CD4-positive, alpha-beta memory T cell (primary cell): Measurements from ENCODE around the gene LRIG2. TPM values are rescaled to one million over a fixed set of nuclear protein-coding genes. Genes with fewer than 3 reads are reported as not detected.

ENCODE experiments used
- CTCF ChIA-PET: fragments of 350-600 bp; sonication (Branson Sonifier 250); formaldehyde crosslinking; loops from one replicate; lab custom pipeline; 2021; ENCODE audit warnings: inconsistent platforms; ENCODE audit not compliant: partially characterized antibody; lab: Charles Lee
- POLR2A ChIA-PET: fragments of 350-600 bp; sonication (Branson Sonifier 250); formaldehyde crosslinking; loops from one replicate; lab custom pipeline; 2021; ENCODE audit not compliant: partially characterized antibody; lab: Charles Lee
- DNase-seq, 5 donors: peaks; one replicate each; pipeline versions ENCODE4 v3.0.0 to v3.0.0-alpha.2; 2020 to 2022; ENCODE audit warnings: mixed read lengths in 1 of 5
- H3K27ac ChIP-seq: one replicate; pipeline ENCODE4 v1.7.0; 2013; ENCODE audit warnings: low read depth, low read length
- H3K27me3 ChIP-seq: 2 replicates; pipeline ENCODE4 v1.7.0; 2013; ENCODE audit warnings: mild to moderate bottlenecking, low read length, moderate library complexity; ENCODE audit not compliant: insufficient read depth
- H3K36me3 ChIP-seq: 2 replicates; pipeline ENCODE4 v1.7.0; 2013; ENCODE audit warnings: mild to moderate bottlenecking, low read length, moderate library complexity; ENCODE audit not compliant: insufficient read depth
- H3K4me1 ChIP-seq: 2 replicates; pipeline ENCODE4 v1.7.0; 2013; ENCODE audit warnings: mild to moderate bottlenecking, low read length, moderate library complexity; ENCODE audit not compliant: insufficient read depth
- H3K4me3 ChIP-seq, 2 donors: one replicate each; pipeline ENCODE4 v1.7.0; 2013; ENCODE audit warnings: low read length in 2 of 2, mild to moderate bottlenecking in 1 of 2
- H3K9me3 ChIP-seq, 2 donors: one replicate each; pipeline ENCODE4 v1.7.0; 2013; ENCODE audit warnings: low read length in 2 of 2, control low read depth in 1 of 2; ENCODE audit not compliant: control insufficient read depth in 1 of 2
- H3K27ac Mint-ChIP-seq, 7 donors: one replicate each; pipeline ENCODE4 v1.8.0; 2020 to 2021; ENCODE audit warnings: mixed read lengths in 7 of 7, mild to moderate bottlenecking in 6 of 7, inconsistent platforms in 3 of 7, moderate library complexity in 3 of 7
- H3K27me3 Mint-ChIP-seq, 2 donors: one replicate each; pipeline ENCODE4 v1.8.0; 2020 to 2021; ENCODE audit warnings: mixed read lengths in 2 of 2
- H3K36me3 Mint-ChIP-seq, 2 donors: one replicate each; pipeline ENCODE4 v1.8.0; 2020 to 2021; ENCODE audit warnings: mixed read lengths in 2 of 2, inconsistent platforms in 1 of 2, mild to moderate bottlenecking in 1 of 2
- H3K4me1 Mint-ChIP-seq, 4 donors: one replicate each; pipeline ENCODE4 v1.8.0; 2020 to 2021; ENCODE audit warnings: mixed read lengths in 4 of 4, mild to moderate bottlenecking in 1 of 4
- H3K4me3 Mint-ChIP-seq, 8 donors: one replicate each; pipeline ENCODE4 v1.8.0; 2020 to 2021; ENCODE audit warnings: mixed read lengths in 8 of 8, mild to moderate bottlenecking in 7 of 8, moderate library complexity in 6 of 8, inconsistent platforms in 3 of 8
- H3K9me3 Mint-ChIP-seq, 8 donors: one replicate each; pipeline ENCODE4 v1.8.0; 2020 to 2021; ENCODE audit warnings: mixed read lengths in 8 of 8, mild to moderate bottlenecking in 5 of 8, inconsistent platforms in 3 of 8, moderate library complexity in 1 of 8
- intact Hi-C: fragments of 100-400 bp; cut with micrococcal nuclease; formaldehyde crosslinking; loops from one replicate; pipeline ENCODE4 v1.15.1; 2023
- polyA plus RNA-seq, 2 donors: library from polyadenylated mRNA; unstranded; fragments of 300-500 nt; fragmentation: Illumina TruSeq; gene quantifications; one replicate each; pipeline ENCODE4 v1.2.3, GENCODE V29; 2021
- total RNA-seq, 2 experiments: library from RNA; stranded (reverse); gene quantifications; one replicate each; pipeline ENCODE4 v1.2.3, GENCODE V29; 2021

The LRIG2 gene
- total and polyA plus RNA-seq, 4 experiments from 2014 or later = 3.0 to 27.9 (median 15.6) TPM

GRCh38 chr1:113086541-113086940 is 13.5 kb downstream of the LRIG2 start:
- Histone ChIP-seq H3K27me3 (no peaks in the 10 kb centered on the region), H3K4me3 (no peak overlapping the region), H3K27ac (no peak overlapping the region), H3K4me1 (no peaks in the 10 kb centered on the region), H3K36me3 (peaks cover 4% of the 10 kb centered on the region), H3K9me3 (no peaks in the 10 kb centered on the region)
- intact Hi-C loops = no loop called here
- Mint-ChIP-seq H3K27ac (no peak overlapping the region), H3K9me3 (peaks cover 0 to 2% (median 0%) of the 10 kb centered on the region in 8 donors), H3K27me3 (no peaks in the 10 kb centered on the region), H3K4me1 (peaks cover 26 to 40% (median 34%) of the 10 kb centered on the region in 4 donors), H3K36me3 (peaks cover 15 to 29% of the 10 kb centered on the region in 2 donors), H3K4me3 (no peak overlapping the region)
- no peak for DNase-seq
- POLR2A ChIA-PET = no interaction called here
- CTCF ChIA-PET = interaction anchor here (2.1 kb wide), 1 partner anchor 14 kb away, joined by 12 read pairs; the partner anchor contains the start of gene LRIG2

- peaks cover 3% of the 10 kb centered on the region for H3K36me3 ChIP-seq
- H3K4me1 Mint-ChIP-seq = peaks cover 24 to 37% (median 33%) of the 10 kb centered on the region in 4 donors
- intact Hi-C loops = no loop called here
- H3K4me3 ChIP-seq = no peak overlapping the region
- no peaks in the 10 kb centered on the region for H3K9me3 ChIP-seq
- no peaks in the 10 kb centered on the region for H3K27me3 ChIP-seq
- H3K36me3 Mint-ChIP-seq = peaks cover 15 to 36% of the 10 kb centered on the region in 2 donors
- H3K9me3 Mint-ChIP-seq = peaks cover 0 to 2% (median 0%) of the 10 kb centered on the region in 8 donors
- ChIA-PET CTCF (interaction anchor here (0.7 to 2.9 kb wide), 2 partner anchors 16 to 752 kb away, joined by 4 to 18 read pairs; partner anchors contain the start of gene LRIG2), POLR2A (no interaction called here)
- peak overlapping the region in 1 of 7 donors; percentile 13 for H3K27ac Mint-ChIP-seq
- H3K4me1 ChIP-seq = no peaks in the 10 kb centered on the region
- no peak overlapping the region for H3K4me3 Mint-ChIP-seq
- DNase-seq = no peak
- H3K27me3 Mint-ChIP-seq = no peaks in the 10 kb centered on the region
- H3K27ac ChIP-seq = no peak overlapping the region
Observed at GRCh38 chr1:113088972-113089371, 16.0 kb downstream of the LRIG2 start.

- intact Hi-C loops = no loop called here
- Histone ChIP-seq H3K4me3 (no peak overlapping the region), H3K9me3 (no peaks in the 10 kb centered on the region), H3K27me3 (no peaks in the 10 kb centered on the region), H3K27ac (no peak overlapping the region), H3K36me3 (peaks cover 10% of the 10 kb centered on the region), H3K4me1 (no peaks in the 10 kb centered on the region)
- POLR2A ChIA-PET = no interaction called here
- no peak for DNase-seq
- Mint-ChIP-seq H3K9me3 (peaks cover 0 to 2% (median 0%) of the 10 kb centered on the region in 8 donors), H3K4me1 (peaks cover 23 to 36% (median 32%) of the 10 kb centered on the region in 4 donors), H3K36me3 (peaks cover 22 to 39% of the 10 kb centered on the region in 2 donors), H3K27me3 (no peaks in the 10 kb centered on the region), H3K4me3 (no peak overlapping the region), H3K27ac (no peak overlapping the region)
- CTCF ChIA-PET = interaction anchor here (2.9 kb wide), 1 partner anchor 17 kb away, joined by 18 read pairs; the partner anchor contains the start of gene LRIG2
Observed at GRCh38 chr1:113090051-113090450, 17.1 kb downstream of the LRIG2 start.

GRCh38 chr1:113091988-113092594 is 19.1 kb downstream of the LRIG2 start:
- H3K27ac ChIP-seq = no peak overlapping the region
- Mint-ChIP-seq H3K4me3 (no peak overlapping the region), H3K36me3 (peaks cover 30 to 47% of the 10 kb centered on the region in 2 donors), H3K9me3 (no peaks in the 10 kb centered on the region), H3K27me3 (no peaks in the 10 kb centered on the region), H3K4me1 (peaks cover 18 to 22% (median 21%) of the 10 kb centered on the region in 4 donors), H3K27ac (peak overlapping the region in 3 of 7 donors; percentile 8 to 67 (median 59))
- H3K4me3 ChIP-seq = no peak overlapping the region
- no peaks in the 10 kb centered on the region for H3K27me3 ChIP-seq
- intact Hi-C loops = no loop called here
- no peaks in the 10 kb centered on the region for H3K4me1 ChIP-seq
- no peak for DNase-seq
- H3K36me3 ChIP-seq = peaks cover 28% of the 10 kb centered on the region
- ChIA-PET CTCF (interaction anchor here (3.0 kb wide), 1 partner anchor 19 kb away, joined by 12 read pairs; the partner anchor contains the start of gene LRIG2), POLR2A (no interaction called here)
- H3K9me3 ChIP-seq = no peaks in the 10 kb centered on the region

DNA sequence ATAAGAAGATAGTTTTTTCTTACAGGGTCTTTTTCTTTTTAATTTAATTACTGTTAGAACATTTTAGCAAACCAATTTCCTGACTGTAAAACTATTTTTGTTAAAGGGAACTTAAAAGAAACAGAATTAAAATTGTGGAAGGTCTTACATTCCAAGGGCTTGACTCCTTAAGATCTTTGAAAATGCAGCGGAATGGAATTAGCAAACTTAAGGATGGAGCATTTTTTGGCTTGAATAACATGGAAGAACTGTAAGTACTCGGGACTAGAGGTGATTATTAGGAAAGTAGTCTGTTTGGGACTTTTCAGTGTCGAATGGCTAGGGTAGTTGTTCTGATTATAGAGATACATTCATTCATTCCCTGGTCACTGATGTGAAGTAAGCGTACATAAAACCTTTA is 21.5 kb downstream of the LRIG2 start:
- intact Hi-C loops = no loop called here
- ChIA-PET POLR2A (interaction anchor here (1.3 kb wide), 1 partner anchor 22 kb away, joined by 3 read pairs; the partner anchor contains the start of gene LRIG2), CTCF (interaction anchor here (3.0 kb wide), 1 partner anchor 22 kb away, joined by 12 read pairs; the partner anchor contains the start of gene LRIG2)
- H3K9me3 Mint-ChIP-seq = no peaks in the 10 kb centered on the region
- H3K4me1 Mint-ChIP-seq = peaks cover 4 to 9% (median 7%) of the 10 kb centered on the region in 4 donors
- no peak overlapping the region for H3K27ac Mint-ChIP-seq
- Histone ChIP-seq H3K4me1 (no peaks in the 10 kb centered on the region), H3K27me3 (no peaks in the 10 kb centered on the region), H3K36me3 (peaks cover 46% of the 10 kb centered on the region), H3K27ac (no peak overlapping the region), H3K9me3 (no peaks in the 10 kb centered on the region), H3K4me3 (no peak overlapping the region)
- no peak overlapping the region for H3K4me3 Mint-ChIP-seq
- peaks cover 34 to 61% of the 10 kb centered on the region in 2 donors for H3K36me3 Mint-ChIP-seq
- no peaks in the 10 kb centered on the region for H3K27me3 Mint-ChIP-seq
- DNase-seq = no peak

DNA sequence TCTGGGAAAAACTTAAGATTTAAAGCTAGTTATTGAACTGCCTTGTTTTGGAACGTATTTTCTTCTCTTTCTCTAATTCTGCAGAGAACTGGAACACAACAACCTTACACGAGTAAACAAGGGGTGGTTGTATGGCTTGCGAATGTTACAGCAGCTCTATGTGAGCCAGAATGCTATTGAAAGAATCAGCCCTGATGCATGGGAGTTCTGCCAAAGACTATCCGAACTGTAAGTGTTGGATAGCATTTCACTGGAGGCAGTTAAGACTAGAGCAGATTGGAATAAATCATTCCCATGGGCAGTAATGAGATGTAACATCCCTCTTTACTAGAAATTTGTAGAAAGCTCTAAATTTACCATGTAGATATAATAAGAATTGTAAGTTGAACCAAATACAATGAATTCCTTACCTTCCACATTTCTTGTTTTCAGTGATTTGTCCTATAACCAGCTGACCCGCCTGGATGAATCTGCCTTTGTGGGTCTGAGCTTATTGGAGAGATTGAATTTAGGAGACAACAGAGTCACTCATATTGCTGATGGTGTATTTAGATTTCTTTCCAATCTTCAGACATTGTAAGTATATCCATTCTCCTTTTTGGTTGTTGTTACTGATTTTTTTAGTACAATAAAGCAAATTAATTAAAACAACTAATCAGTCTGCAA is 22.9 kb downstream of the LRIG2 start:
- ChIA-PET POLR2A (no interaction called here), CTCF (interaction anchor here (1.8 kb wide), 1 partner anchor 23 kb away, joined by 8 read pairs; the partner anchor contains the start of gene LRIG2)
- no peak for DNase-seq
- H3K4me3 Mint-ChIP-seq = no peak overlapping the region
- no peaks in the 10 kb centered on the region for H3K27me3 Mint-ChIP-seq
- peaks cover 59% of the 10 kb centered on the region for H3K36me3 ChIP-seq
- H3K9me3 Mint-ChIP-seq = no peaks in the 10 kb centered on the region
- no peaks in the 10 kb centered on the region for H3K4me1 ChIP-seq
- H3K36me3 Mint-ChIP-seq = peaks cover 33 to 73% of the 10 kb centered on the region in 2 donors
- no peaks in the 10 kb centered on the region for H3K27me3 ChIP-seq
- no peak overlapping the region for H3K27ac ChIP-seq
- H3K4me1 Mint-ChIP-seq = peaks cover 2 to 6% (median 4%) of the 10 kb centered on the region in 4 donors
- no peak overlapping the region for H3K4me3 ChIP-seq
- intact Hi-C loops = no loop called here
- H3K9me3 ChIP-seq = no peaks in the 10 kb centered on the region
- no peak overlapping the region for H3K27ac Mint-ChIP-seq

GRCh38 chr1:113096493-113096892 is 23.5 kb downstream of the LRIG2 start:
- no peaks in the 10 kb centered on the region for H3K9me3 ChIP-seq
- POLR2A ChIA-PET = no interaction called here
- H3K9me3 Mint-ChIP-seq = no peaks in the 10 kb centered on the region
- intact Hi-C loops = no loop called here
- H3K4me3 ChIP-seq = no peak overlapping the region
- H3K27ac Mint-ChIP-seq = peak overlapping the region in 2 of 7 donors; percentile 10 to 16
- DNase-seq = no peak
- H3K4me1 Mint-ChIP-seq = peaks cover 2 to 6% (median 4%) of the 10 kb centered on the region in 4 donors
- no peak overlapping the region for H3K27ac ChIP-seq
- no peak overlapping the region for H3K4me3 Mint-ChIP-seq
- H3K4me1 ChIP-seq = no peaks in the 10 kb centered on the region
- no peaks in the 10 kb centered on the region for H3K27me3 ChIP-seq
- H3K27me3 Mint-ChIP-seq = no peaks in the 10 kb centered on the region
- CTCF ChIA-PET = interaction anchor here (1.8 kb wide), 1 partner anchor 24 kb away, joined by 8 read pairs; the partner anchor contains the start of gene LRIG2
- H3K36me3 ChIP-seq = peaks cover 61% of the 10 kb centered on the region
- peaks cover 36 to 76% of the 10 kb centered on the region in 2 donors for H3K36me3 Mint-ChIP-seq
